K562 (cell line): Measurements from ENCODE around the gene PYGL. TPM values are rescaled to one million over a fixed set of nuclear protein-coding genes. Genes with fewer than 3 reads are reported as not detected.
A peak's percentile ranks its signal among the peaks of the same experiment; 100 is the strongest.

Source experiments
- ATAC-seq: fragments of 200-7000 bp; cut with Tn5 transposase; 3 replicates; pipeline ENCODE4 v1.9.1; 2020; ENCODE audit warnings: moderate library complexity
- BruUV-seq: library from RNA; stranded (reverse); fragments of 400-500 nt; replicated peaks from 2 replicates; lab custom pipeline; 2021; lab: Mats Ljungman, UMichigan
- CTCF ChIA-PET: fragments of 300-600 bp; formaldehyde crosslinking; extraction: SDS; loops from one replicate; lab custom pipeline; 2021; ENCODE audit warnings: low intra/inter-chr PET ratio; lab: Yijun Ruan, JAX
- POLR2A ChIA-PET: fragments of 300-600, 350-650 bp; sonication (Branson Sonifier 250); formaldehyde crosslinking; extraction: SDS; loops from one replicate; lab custom pipeline; 2021; ENCODE audit warnings: antibody characterized with exemption, inconsistent platforms; lab: Yijun Ruan, JAX
- DNase-seq, 4 experiments: peaks; one replicate each; pipeline versions ENCODE4 v3.0.0 to v3.0.0-alpha.2; 2011 to 2018; ENCODE audit warnings: low spot score in 3 of 4, mixed read lengths in 3 of 4; ENCODE audit errors: extremely low read depth in 1 of 4
- FAIRE-seq: peaks from 2 replicates; lab custom pipeline; 2011; peaks lifted over from hg19 to GRCh38; lab: Jason Lieb, UNC
- H2AFZ ChIP-seq: 2 replicates; pipeline ENCODE4 v1.6.0; 2011; ENCODE audit warnings: low read depth, low read length, control low read depth, inconsistent platforms
- H3K27ac ChIP-seq: fragments of 200-600 bp; 3 replicates; pipeline ENCODE4 v1.8.0; 2011; ENCODE audit warnings: low read depth, mild to moderate bottlenecking, control low read depth, inconsistent platforms, low read length, moderate library complexity, mixed read lengths; ENCODE audit errors: extremely low read depth
- H3K27me3 ChIP-seq, 2 experiments: fragments of 300-600 bp in 1 of 2; 2 replicates in 1 of 2; 3 replicates in 1 of 2; pipeline versions ENCODE4 v1.6.0 to v1.8.0; 2011; ENCODE audit warnings: inconsistent platforms in 2 of 2, low read length in 2 of 2, mild to moderate bottlenecking in 1 of 2, mixed read lengths in 1 of 2, moderate library complexity in 1 of 2; ENCODE audit not compliant: control insufficient read depth in 2 of 2, insufficient read depth in 2 of 2
- H3K36me3 ChIP-seq: fragments of 300-600 bp; 3 replicates; pipeline ENCODE4 v1.8.0; 2011; ENCODE audit warnings: mild to moderate bottlenecking, low read length, inconsistent platforms; ENCODE audit not compliant: control insufficient read depth, insufficient read depth
- H3K4me1 ChIP-seq, 2 experiments: fragments of 200-600 bp in 1 of 2; replicated peaks in 1 of 2; 2 replicates in 1 of 2; 3 replicates in 1 of 2; pipeline versions ENCODE4 v1.5.1 to v1.8.0; 2011; ENCODE audit warnings: inconsistent platforms in 2 of 2, low read length in 2 of 2, mild to moderate bottlenecking in 1 of 2, mixed read lengths in 1 of 2, moderate library complexity in 1 of 2; ENCODE audit not compliant: control insufficient read depth in 2 of 2, insufficient read depth in 2 of 2
- H3K4me2 ChIP-seq: 2 replicates; pipeline ENCODE4 v1.6.1; 2011; ENCODE audit warnings: low read length, control low read depth, inconsistent platforms, mixed read lengths; ENCODE audit not compliant: insufficient read depth
- H3K4me3 ChIP-seq: fragments of 200-600 bp; sonication (generic), shearing (Covaris generic); 2 replicates; pipeline ENCODE4 v1.5.1; 2016; ENCODE audit warnings: control low read depth, inconsistent platforms
- H3K79me2 ChIP-seq: fragments of 200-600 bp; 3 replicates; pipeline ENCODE4 v1.8.0; 2011; ENCODE audit warnings: low read length, inconsistent platforms; ENCODE audit not compliant: control insufficient read depth, insufficient read depth
- H3K9ac ChIP-seq, 2 experiments: 2 replicates each; pipeline versions ENCODE4 v1.6.0 to v1.6.1; 2011; ENCODE audit warnings: low read depth in 2 of 2, low read length in 2 of 2, control low read depth in 1 of 2, inconsistent platforms in 1 of 2, mild to moderate bottlenecking in 1 of 2, mixed read lengths in 1 of 2; ENCODE audit not compliant: insufficient read depth in 1 of 2
- H3K9me1 ChIP-seq: one replicate; pipeline ENCODE4 v1.6.0; 2011; ENCODE audit warnings: inconsistent platforms, mild to moderate bottlenecking, low read length, moderate library complexity; ENCODE audit not compliant: control insufficient read depth, insufficient read depth
- H3K9me3 ChIP-seq: replicated peaks from 2 replicates; pipeline ENCODE4 v1.5.1; 2011; ENCODE audit warnings: low read depth, low read length, inconsistent platforms; ENCODE audit not compliant: control insufficient read depth, insufficient read depth
- H4K20me1 ChIP-seq: replicated peaks from 2 replicates; pipeline ENCODE4 v1.6.1; 2011; ENCODE audit warnings: low read length, inconsistent platforms, mixed read lengths; ENCODE audit not compliant: control insufficient read depth, insufficient read depth
- BRD4 ChIP-seq: fragments of 200-600 bp; sonication (generic); IDR thresholded peaks from 2 replicates; pipeline ENCODE4 v1.6.1; 2017; ENCODE audit warnings: inconsistent platforms
- CBX2 ChIP-seq: fragments of 200-600 bp; sonication (generic); IDR thresholded peaks from one replicate; pipeline ENCODE4 v1.6.1; 2012; ENCODE audit warnings: mild to moderate bottlenecking, low read length, inconsistent platforms; ENCODE audit not compliant: insufficient read depth, poor library complexity, severe bottlenecking
- CREBBP ChIP-seq: IDR thresholded peaks from one replicate; pipeline ENCODE4 v1.6.1; 2012; ENCODE audit warnings: low read depth, mild to moderate bottlenecking, control low read depth, inconsistent platforms, low read length
- ETV1 ChIP-seq: fragments of 450-650 bp; conservative IDR thresholded peaks from 2 replicates; pipeline ENCODE4 v1.6.1; 2016; ENCODE audit warnings: missing genetic modification characterization, control low read depth, low read depth, missing compliant biosample characterization
- ETV5 ChIP-seq: sonication (generic); formaldehyde crosslinking; IDR thresholded peaks from 2 replicates; pipeline ENCODE4 v1.4.0; 2020; ENCODE audit warnings: low read depth, mild to moderate bottlenecking, missing genetic modification reagents
- NR2C2 ChIP-seq, 2 experiments: fragments of 200-800 bp in 1 of 2; sonication (Bioruptor generic) in 1 of 2; sonication (generic) in 1 of 2; formaldehyde crosslinking in 1 of 2; IDR thresholded peaks; 2 replicates each; pipeline versions ENCODE4 v1.6.1 to v1.8.0; 2016 to 2022; ENCODE audit warnings: mild to moderate bottlenecking in 1 of 2, missing compliant biosample characterization in 1 of 2, missing genetic modification characterization in 1 of 2, missing genetic modification reagents in 1 of 2
- NR2F6 ChIP-seq: fragments of 450-650 bp; formaldehyde crosslinking; IDR thresholded peaks from 2 replicates; pipeline ENCODE4 v1.4.0; 2020; ENCODE audit warnings: mild to moderate bottlenecking
- RFX5 ChIP-seq: IDR thresholded peaks from 2 replicates; pipeline ENCODE4 v1.6.1; 2011; ENCODE audit warnings: low read depth, mild to moderate bottlenecking, improper control_type of control experiment, low read length
- SMAD4 ChIP-seq: fragments of 250-450 bp; sonication (Bioruptor Pico); conservative IDR thresholded peaks from 2 replicates; pipeline ENCODE4 v1.8.0; 2021; ENCODE audit warnings: inconsistent platforms, mild to moderate bottlenecking, moderate library complexity
- SOX6 ChIP-seq: fragments of 450-650 bp; IDR thresholded peaks from 2 replicates; pipeline ENCODE4 v1.6.1; 2014; ENCODE audit warnings: mild to moderate bottlenecking
- SP1 ChIP-seq: sonication (generic); formaldehyde crosslinking; IDR thresholded peaks from 2 replicates; pipeline ENCODE4 v1.8.1; 2022; ENCODE audit warnings: mild to moderate bottlenecking, missing genetic modification reagents
- TBL1XR1 ChIP-seq, 2 experiments: IDR thresholded peaks; 2 replicates each; pipeline ENCODE4 v1.6.1; 2012; ENCODE audit warnings: improper control_type of control experiment in 2 of 2, low read length in 2 of 2, mild to moderate bottlenecking in 1 of 2
- TEAD2 ChIP-seq: fragments of 450-650 bp; IDR thresholded peaks from 2 replicates; pipeline ENCODE4 v1.6.1; 2016; ENCODE audit warnings: missing genetic modification characterization, control low read depth, missing compliant biosample characterization
- YY1 ChIP-seq, 3 experiments: IDR thresholded peaks; 2 replicates each; pipeline ENCODE4 v1.6.1; 2011; ENCODE audit warnings: low read length in 2 of 3, mild to moderate bottlenecking in 2 of 3, moderate library complexity in 2 of 3, borderline replicate concordance in 1 of 3, control low read depth in 1 of 3, low read depth in 1 of 3; ENCODE audit not compliant: insufficient read depth in 3 of 3, insufficient replicate concordance in 2 of 3, control insufficient read depth in 1 of 3, insufficient read length in 1 of 3; ENCODE audit errors: extremely low read depth in 1 of 3
- ZNF212 ChIP-seq: fragments of 450-650 bp; formaldehyde crosslinking; IDR thresholded peaks from 2 replicates; pipeline ENCODE4 v1.4.0; 2020; ENCODE audit warnings: mild to moderate bottlenecking
- ZNF766 ChIP-seq: fragments of 200-800 bp; sonication (Bioruptor generic); conservative IDR thresholded peaks from 2 replicates; pipeline ENCODE4 v1.6.1; 2016; ENCODE audit warnings: missing genetic modification characterization, missing compliant biosample characterization
- WGBS: fragments of 100-300 bp; shearing (Covaris generic); methylation state at CpG from one replicate; pipeline ENCODE4 v1.1.6; 2016; ENCODE audit warnings: low coverage, mixed read lengths; ENCODE audit not compliant: insufficient coverage; ENCODE audit errors: missing lambda C conversion rate; 5-methylcytosine and 5-hydroxymethylcytosine counted together
- in situ Hi-C: fragments of 300-500 bp; cut with MboI; formaldehyde crosslinking; loops from 4 replicates; pipeline ENCODE4 v1.15.0; 2018; ENCODE audit warnings: inconsistent platforms, mixed read lengths
- intact Hi-C: fragments of 100-400 bp; cut with micrococcal nuclease; formaldehyde crosslinking; loops from 2 replicates; pipeline ENCODE4 v1.14.2; 2022
- polyA plus RNA-seq, 8 experiments: library from polyadenylated mRNA; depleted of rRNA in 4 of 8; stranded (reverse) in 5 of 8; unstranded in 3 of 8; fragments of >200 nt; fragmentation: Nextera tagmentation in 2 of 8; fragmentation: Illumina TruSeq in 1 of 8; extraction: Ambion mirVana in 2 of 8; extraction: Trizol in 1 of 8; gene quantifications; 2 replicates each; pipeline versions ENCODE4 v1.2.1 to v1.2.3, GENCODE V29; 2011 to 2014; ENCODE audit warnings: inconsistent platforms in 1 of 8, missing spikeins in 1 of 8
- total RNA-seq, 7 experiments: library from RNA; depleted of rRNA in 6 of 7; stranded (reverse); fragments of >200 nt in 6 of 7; fragmentation: Illumina TruSeq in 2 of 7; extraction: Trizol in 2 of 7; gene quantifications; 2 replicates each; pipeline versions ENCODE4 v1.2.1 to v1.2.3, GENCODE V29; 2011 to 2021; ENCODE audit warnings: low replicate concordance in 1 of 7
- TF ChIP-seq, protein P1 (sequence below), 2 experiments: fragments of 250-450 bp in 1 of 2; fragments of 450-650 bp in 1 of 2; sonication (Bioruptor Pico) in 1 of 2; IDR thresholded peaks; 2 replicates each; pipeline versions ENCODE4 v1.6.1 to v1.8.0; 2016 to 2021; ENCODE audit warnings: mild to moderate bottlenecking in 2 of 2, moderate library complexity in 2 of 2, missing compliant biosample characterization in 1 of 2, missing genetic modification characterization in 1 of 2
- TF ChIP-seq, protein P2 (sequence below): fragments of 450-650 bp; IDR thresholded peaks from 2 replicates; pipeline ENCODE4 v1.6.1; 2016; ENCODE audit warnings: mild to moderate bottlenecking

The PYGL gene
- total and polyA plus RNA-seq, 9 of the 15 experiments (the other 6 are each of a cell fraction or from before 2014, with no cell fraction given), result 3.5 to 17.9 (median 13.1) TPM

DNA sequence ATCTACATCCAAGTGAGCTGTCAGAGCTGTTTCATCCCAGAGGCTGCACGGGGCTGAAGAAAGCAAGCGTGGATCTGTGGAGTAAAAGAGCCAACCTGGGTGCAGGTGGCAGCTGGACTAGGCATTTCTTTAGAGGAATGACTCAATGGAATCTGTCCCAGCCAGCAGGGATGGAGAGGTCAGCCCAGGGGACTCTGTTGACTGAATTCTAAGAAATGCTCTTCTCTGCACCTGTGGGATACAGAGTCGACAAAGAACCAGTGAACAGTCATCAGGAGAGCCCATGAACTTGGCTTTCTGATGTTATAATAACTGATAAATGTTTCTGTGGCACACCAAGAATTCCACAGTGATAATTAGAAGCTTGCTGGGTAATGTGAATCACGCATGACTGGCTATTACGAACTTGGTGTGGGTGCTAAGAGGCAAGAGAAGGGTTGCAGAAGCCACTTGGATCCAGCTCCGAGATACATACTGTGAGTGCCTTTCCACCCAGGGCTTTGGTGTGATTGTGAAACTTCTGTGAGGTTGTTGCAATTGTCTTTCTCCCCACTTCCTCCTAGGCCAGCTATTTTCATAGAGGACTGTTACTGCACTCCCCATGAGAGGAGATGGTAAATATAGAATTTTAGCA, 16.2 kb downstream of the PYGL start:
- peak; percentile 75 for FAIRE-seq
- peak; percentile 53 for ATAC-seq
- Histone ChIP-seq H3K4me2 (peak overlapping the region; percentile 15; the same call in 1 of the 2 replicates), H3K9me3 (no peaks in the 10 kb centered on the region), H4K20me1 (no peaks in the 10 kb centered on the region), H3K27me3 (no peaks in the 10 kb centered on the region), H2AFZ (peak overlapping the region; percentile 14; the same call in 1 of the 2 replicates), H3K79me2 (no peaks in the 10 kb centered on the region), H3K9ac (no peak overlapping the region), H3K9me1 (peaks cover 3% of the 10 kb centered on the region), H3K27ac (peak overlapping the region; percentile 85; the same call in 2 of the 3 replicates), H3K36me3 (peaks cover 28% of the 10 kb centered on the region; the same call in 2 of the 3 replicates), H3K4me3 (no peak overlapping the region), H3K4me1 (peaks cover 7 to 34% of the 10 kb centered on the region in 2 experiments; a peak in 4 of 5 replicates)
- WGBS, result 42% methylated on average over 6 of the region's 6 CpGs
- ChIA-PET POLR2A (interaction anchor here (0.6 to 1.2 kb wide), 4 partner anchors 14 to 326 kb away, joined by 3 to 4 read pairs (median 4); no protein-coding TSS in a partner anchor), CTCF (no interaction called here)
- intact Hi-C loops (no loop called here), in situ Hi-C loops (no loop called here)
- DNase-seq, result no peak
- BruUV-seq, result no TSS peak
- TF ChIP-seq NR2C2 (CRISPR knock-in tag; IDR thresholded peaks at IDR 0.05) (no peak), NR2C2 (tag; IDR thresholded peaks at IDR 0.05) (no peak), TEAD2 (tag) (no peak), SP1 (CRISPR knock-in tag) (no peak), SMAD4 (CRISPR knock-in tag) (0 out of 2 replicates have a peak, but pooled peaks have one; percentile 22), SOX6 (peak; percentile 35; the same call in 1 of the 2 replicates), CBX2 (no peak), ZNF212 (CRISPR knock-in tag) (no peak), ETV1 (0 out of 2 replicates have a peak, but pooled peaks have one; percentile 30), TBL1XR1 (IDR thresholded peaks at IDR 0.05; ENCODE audit: low read length in 2 of 2) (no peak), NR2F6 (CRISPR knock-in tag) (no peak), RFX5 (no peak), YY1 (IDR thresholded peaks at IDR 0.05; ENCODE audit: borderline replicate concordance in 1 of 3, control insufficient read depth in 1 of 3, extremely low read depth in 1 of 3, insufficient read depth in 3 of 3, insufficient read length in 1 of 3, insufficient replicate concordance in 2 of 3, low read depth in 1 of 3, low read length in 2 of 3) (no peak), ETV5 (no peak), ZNF766 (CRISPR knock-in tag) (0 out of 2 replicates have a peak, but pooled peaks have one; percentile 42), CREBBP (no peak), BRD4 (no peak)
- TF ChIP-seq, protein P1, sequence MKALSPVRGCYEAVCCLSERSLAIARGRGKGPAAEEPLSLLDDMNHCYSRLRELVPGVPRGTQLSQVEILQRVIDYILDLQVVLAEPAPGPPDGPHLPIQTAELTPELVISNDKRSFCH (CRISPR knock-in tag; IDR thresholded peaks at IDR 0.05), result no peak
- TF ChIP-seq, protein P1 (tag; IDR thresholded peaks at IDR 0.05), result no peak
- TF ChIP-seq, protein P2, sequence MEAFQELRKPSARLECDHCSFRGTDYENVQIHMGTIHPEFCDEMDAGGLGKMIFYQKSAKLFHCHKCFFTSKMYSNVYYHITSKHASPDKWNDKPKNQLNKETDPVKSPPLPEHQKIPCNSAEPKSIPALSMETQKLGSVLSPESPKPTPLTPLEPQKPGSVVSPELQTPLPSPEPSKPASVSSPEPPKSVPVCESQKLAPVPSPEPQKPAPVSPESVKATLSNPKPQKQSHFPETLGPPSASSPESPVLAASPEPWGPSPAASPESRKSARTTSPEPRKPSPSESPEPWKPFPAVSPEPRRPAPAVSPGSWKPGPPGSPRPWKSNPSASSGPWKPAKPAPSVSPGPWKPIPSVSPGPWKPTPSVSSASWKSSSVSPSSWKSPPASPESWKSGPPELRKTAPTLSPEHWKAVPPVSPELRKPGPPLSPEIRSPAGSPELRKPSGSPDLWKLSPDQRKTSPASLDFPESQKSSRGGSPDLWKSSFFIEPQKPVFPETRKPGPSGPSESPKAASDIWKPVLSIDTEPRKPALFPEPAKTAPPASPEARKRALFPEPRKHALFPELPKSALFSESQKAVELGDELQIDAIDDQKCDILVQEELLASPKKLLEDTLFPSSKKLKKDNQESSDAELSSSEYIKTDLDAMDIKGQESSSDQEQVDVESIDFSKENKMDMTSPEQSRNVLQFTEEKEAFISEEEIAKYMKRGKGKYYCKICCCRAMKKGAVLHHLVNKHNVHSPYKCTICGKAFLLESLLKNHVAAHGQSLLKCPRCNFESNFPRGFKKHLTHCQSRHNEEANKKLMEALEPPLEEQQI, result no peak
